Dendritic cell treated with granulocyte-macrophage colony-stimulating factor and Interleukin-4, amounts not matched to agents 40 ng/mL and 50 ng/mL, for 4 days (primary cell): ENCODE measurements around the gene AK2.
"Not testable (repeated sequence)": the region's sequence is repeated elsewhere in the genome, so short reads cannot be mapped to it uniquely, and the experiment has no call there.

ENCODE experiments used
- H3K27ac Mint-ChIP-seq: one replicate; pipeline ENCODE4 v1.8.0; 2022; ENCODE audit warnings: mild to moderate bottlenecking, mixed read lengths
- H3K27me3 Mint-ChIP-seq: one replicate; pipeline ENCODE4 v1.8.0; 2022; ENCODE audit warnings: mild to moderate bottlenecking, mixed read lengths
- H3K36me3 Mint-ChIP-seq: one replicate; pipeline ENCODE4 v1.8.0; 2022; ENCODE audit warnings: low read depth, mixed read lengths
- H3K4me1 Mint-ChIP-seq: one replicate; pipeline ENCODE4 v1.8.0; 2022; ENCODE audit warnings: low read depth, mixed read lengths
- H3K4me3 Mint-ChIP-seq: one replicate; pipeline ENCODE4 v1.8.0; 2022; ENCODE audit warnings: mild to moderate bottlenecking, moderate library complexity, mixed read lengths
- H3K9me3 Mint-ChIP-seq: one replicate; pipeline ENCODE4 v1.8.0; 2022; ENCODE audit warnings: mixed read lengths
- intact Hi-C: fragments of 100-400 bp; cut with micrococcal nuclease; formaldehyde crosslinking; loops from one replicate; pipeline ENCODE4 v1.15.0; 2022

The AK2 gene

GRCh38 chr1:33066477-33066876, 29.8 kb upstream of the AK2 start:
- Mint-ChIP-seq H3K9me3 (peaks cover 54% of the 10 kb centered on the region), H3K27me3 (peaks cover 17% of the 10 kb centered on the region), H3K36me3 (peaks cover 12% of the 10 kb centered on the region), H3K4me1 (peaks cover 12% of the 10 kb centered on the region)
- intact Hi-C loops, H3K27ac Mint-ChIP-seq, H3K4me3 Mint-ChIP-seq: not testable (repeated sequence)

- intact Hi-C loops: no loop called here
- peaks cover 12% of the 10 kb centered on the region for H3K36me3 Mint-ChIP-seq
- H3K27ac Mint-ChIP-seq: no peak overlapping the region
- H3K27me3 Mint-ChIP-seq: peaks cover 14% of the 10 kb centered on the region
- no peak overlapping the region for H3K4me3 Mint-ChIP-seq
- H3K4me1 Mint-ChIP-seq: peaks cover 20% of the 10 kb centered on the region
- peaks cover 45% of the 10 kb centered on the region for H3K9me3 Mint-ChIP-seq
Measured at GRCh38 chr1:33065301-33065700, 28.6 kb upstream of the AK2 start.

- intact Hi-C loops, H3K4me3 Mint-ChIP-seq, H3K27ac Mint-ChIP-seq: not testable (repeated sequence)
- Mint-ChIP-seq H3K27me3 (peaks cover 13% of the 10 kb centered on the region), H3K36me3 (peaks cover 12% of the 10 kb centered on the region), H3K4me1 (peaks cover 20% of the 10 kb centered on the region), H3K9me3 (peaks cover 42% of the 10 kb centered on the region)
Measured at GRCh38 chr1:33064284-33064683, 27.6 kb upstream of the AK2 start.

- H3K27ac Mint-ChIP-seq: no peak overlapping the region
- H3K27me3 Mint-ChIP-seq: peaks cover 2% of the 10 kb centered on the region
- H3K36me3 Mint-ChIP-seq: peaks cover 12% of the 10 kb centered on the region
- no peak overlapping the region for H3K4me3 Mint-ChIP-seq
- peaks cover 35% of the 10 kb centered on the region for H3K4me1 Mint-ChIP-seq
- peaks cover 42% of the 10 kb centered on the region for H3K9me3 Mint-ChIP-seq
- intact Hi-C loops: no loop called here
Measured at GRCh38 chr1:33061834-33062233, 25.2 kb upstream of the AK2 start.

GRCh38 chr1:33060579-33061083, 23.9 kb upstream of the AK2 start:
- H3K9me3 Mint-ChIP-seq: peaks cover 38% of the 10 kb centered on the region
- H3K4me1 Mint-ChIP-seq: peaks cover 37% of the 10 kb centered on the region

GRCh38 chr1:33057095-33057494, 20.4 kb upstream of the AK2 start:
- Mint-ChIP-seq H3K27me3 (no peaks in the 10 kb centered on the region), H3K9me3 (peaks cover 3% of the 10 kb centered on the region), H3K4me1 (peaks cover 41% of the 10 kb centered on the region), H3K4me3 (no peak overlapping the region), H3K36me3 (no peaks in the 10 kb centered on the region), H3K27ac (no peak overlapping the region)
- intact Hi-C loops: loop anchor here (10.0 kb wide), 1 partner anchor 52 kb away; no protein-coding TSS in a partner anchor

More at GRCh38 chr1:33060579-33061083, 23.9 kb upstream of the AK2 start:
- Mint-ChIP-seq H3K27me3 (peaks cover 2% of the 10 kb centered on the region), H3K27ac (no peak overlapping the region), H3K36me3 (peaks cover 12% of the 10 kb centered on the region), H3K4me3 (no peak overlapping the region)
- intact Hi-C loops: no loop called here

- H3K4me3 Mint-ChIP-seq: no peak overlapping the region
- no peak overlapping the region for H3K27ac Mint-ChIP-seq
- H3K9me3 Mint-ChIP-seq: no peaks in the 10 kb centered on the region
- H3K27me3 Mint-ChIP-seq: no peaks in the 10 kb centered on the region
- peaks cover 34% of the 10 kb centered on the region for H3K4me1 Mint-ChIP-seq
- intact Hi-C loops: loop anchor here (10.0 kb wide), 1 partner anchor 52 kb away; no protein-coding TSS in a partner anchor
- H3K36me3 Mint-ChIP-seq: no peaks in the 10 kb centered on the region
Measured at GRCh38 chr1:33056426-33056825, 19.7 kb upstream of the AK2 start.

- H3K9me3 Mint-ChIP-seq: no peaks in the 10 kb centered on the region
- peaks cover 31% of the 10 kb centered on the region for H3K4me1 Mint-ChIP-seq
- intact Hi-C loops: loop anchor here (10.0 kb wide), 1 partner anchor 51 kb away; no protein-coding TSS in a partner anchor
- peak overlapping the region; percentile 7 for H3K27ac Mint-ChIP-seq
- no peaks in the 10 kb centered on the region for H3K27me3 Mint-ChIP-seq
- H3K36me3 Mint-ChIP-seq: no peaks in the 10 kb centered on the region
- H3K4me3 Mint-ChIP-seq: no peak overlapping the region
Measured at GRCh38 chr1:33055210-33056008, 18.7 kb upstream of the AK2 start.

- H3K27me3 Mint-ChIP-seq: no peaks in the 10 kb centered on the region
- H3K36me3 Mint-ChIP-seq: no peaks in the 10 kb centered on the region
- no peaks in the 10 kb centered on the region for H3K9me3 Mint-ChIP-seq
- H3K4me3 Mint-ChIP-seq: peak overlapping the region; percentile 13
- peaks cover 62% of the 10 kb centered on the region for H3K4me1 Mint-ChIP-seq
- intact Hi-C loops: loop anchor here (1.0 to 10.0 kb wide), 2 partner anchors 14 to 46 kb away; partner anchors contain the start of gene AK2
- H3K27ac Mint-ChIP-seq: peak overlapping the region; percentile 82
Measured at GRCh38 chr1:33050221-33051076, 13.8 kb upstream of the AK2 start.

GRCh38 chr1:33049371-33049770, 12.7 kb upstream of the AK2 start:
- Mint-ChIP-seq H3K9me3 (no peaks in the 10 kb centered on the region), H3K4me3 (no peak overlapping the region), H3K27me3 (no peaks in the 10 kb centered on the region), H3K4me1 (peaks cover 65% of the 10 kb centered on the region), H3K27ac (peak overlapping the region; percentile 82), H3K36me3 (no peaks in the 10 kb centered on the region)
- intact Hi-C loops: no loop called here

- peak overlapping the region; percentile 82 for H3K27ac Mint-ChIP-seq
- peak overlapping the region; percentile 36 for H3K4me3 Mint-ChIP-seq
- H3K36me3 Mint-ChIP-seq: no peaks in the 10 kb centered on the region
- no peaks in the 10 kb centered on the region for H3K9me3 Mint-ChIP-seq
- no peaks in the 10 kb centered on the region for H3K27me3 Mint-ChIP-seq
- H3K4me1 Mint-ChIP-seq: peaks cover 72% of the 10 kb centered on the region
- intact Hi-C loops: no loop called here
Measured at GRCh38 chr1:33048426-33048825, 11.7 kb upstream of the AK2 start.

- H3K27me3 Mint-ChIP-seq: no peaks in the 10 kb centered on the region
- no peak overlapping the region for H3K4me3 Mint-ChIP-seq
- H3K4me1 Mint-ChIP-seq: peaks cover 78% of the 10 kb centered on the region
- intact Hi-C loops: no loop called here
- H3K9me3 Mint-ChIP-seq: no peaks in the 10 kb centered on the region
- no peaks in the 10 kb centered on the region for H3K36me3 Mint-ChIP-seq
- peak overlapping the region; percentile 82 for H3K27ac Mint-ChIP-seq
Measured at GRCh38 chr1:33047839-33048305, 11.2 kb upstream of the AK2 start.

GRCh38 chr1:33047290-33047689, 10.6 kb upstream of the AK2 start:
- H3K4me3 Mint-ChIP-seq: no peak overlapping the region
- H3K27ac Mint-ChIP-seq: no peak overlapping the region
- no peaks in the 10 kb centered on the region for H3K9me3 Mint-ChIP-seq
- no peaks in the 10 kb centered on the region for H3K36me3 Mint-ChIP-seq
- intact Hi-C loops: no loop called here
- no peaks in the 10 kb centered on the region for H3K27me3 Mint-ChIP-seq
- peaks cover 83% of the 10 kb centered on the region for H3K4me1 Mint-ChIP-seq

GRCh38 chr1:33046234-33046633, 9.6 kb upstream of the AK2 start:
- H3K9me3 Mint-ChIP-seq, H3K4me3 Mint-ChIP-seq, intact Hi-C loops, H3K36me3 Mint-ChIP-seq, H3K27me3 Mint-ChIP-seq: not testable (repeated sequence)
- Mint-ChIP-seq H3K4me1 (peaks cover 87% of the 10 kb centered on the region), H3K27ac (peak overlapping the region; percentile 77)
